ENCODE measurements around the gene KIAA0825.
"Not testable (repeated sequence)": the region's sequence is repeated elsewhere in the genome, so short reads cannot be mapped to it uniquely, and the experiment has no call there.

The KIAA0825 gene

DNA sequence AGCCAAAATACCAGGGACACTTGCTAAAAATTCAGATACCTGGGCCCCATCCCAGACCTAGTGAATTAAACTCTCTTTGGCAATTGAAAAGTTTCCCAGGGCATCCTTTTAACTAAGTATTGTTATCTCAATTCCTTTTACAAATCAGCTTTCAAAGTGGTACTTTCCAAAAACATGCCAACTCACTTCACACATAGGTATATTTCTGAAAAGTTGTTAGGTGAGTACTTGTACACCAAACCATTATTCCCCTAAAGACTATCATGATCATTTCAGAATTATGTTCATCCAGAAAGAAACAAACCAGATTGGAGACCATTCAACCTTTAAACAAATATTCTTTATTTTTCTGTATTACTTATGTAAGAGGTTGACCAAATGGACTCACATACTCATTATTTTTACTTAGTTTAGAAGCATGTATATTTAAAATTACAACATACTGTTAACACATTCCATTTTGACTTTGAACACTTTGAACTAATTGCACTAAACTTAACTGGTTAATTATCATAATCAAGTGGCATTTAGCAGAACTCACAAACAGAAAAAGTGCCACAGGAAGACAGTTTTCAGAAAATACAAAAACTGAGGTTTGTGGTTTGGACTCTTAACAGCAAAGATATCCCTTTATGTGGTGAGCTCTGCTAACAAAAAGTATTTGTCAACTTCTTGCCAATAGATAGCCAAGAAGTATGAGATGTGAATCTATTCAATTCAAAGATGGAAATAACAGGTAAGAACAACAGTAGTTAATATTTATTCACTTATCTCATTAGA is 40.7 kb downstream of the KIAA0825 start:
- no peak for DNase-seq

DNA sequence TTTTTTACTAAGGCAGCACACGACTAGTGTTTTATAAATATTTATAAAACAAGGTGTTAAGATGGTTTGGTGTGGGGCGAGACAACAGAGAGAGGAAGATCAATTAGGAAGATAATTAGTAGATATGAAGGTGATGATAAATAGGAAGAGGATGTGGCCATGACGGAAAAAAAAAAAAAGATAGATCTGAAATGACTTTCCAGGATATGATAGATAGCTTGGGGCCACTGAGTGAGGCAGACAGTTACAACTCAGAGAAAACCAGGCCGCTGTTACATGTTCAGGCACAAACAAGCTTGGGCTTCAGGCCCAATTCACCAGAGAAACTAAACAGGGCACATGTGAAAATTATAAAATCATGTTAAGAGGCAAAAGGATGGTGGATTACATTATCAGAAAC is 43.2 kb downstream of the KIAA0825 start:
- DNase-seq, result no peak

DNA sequence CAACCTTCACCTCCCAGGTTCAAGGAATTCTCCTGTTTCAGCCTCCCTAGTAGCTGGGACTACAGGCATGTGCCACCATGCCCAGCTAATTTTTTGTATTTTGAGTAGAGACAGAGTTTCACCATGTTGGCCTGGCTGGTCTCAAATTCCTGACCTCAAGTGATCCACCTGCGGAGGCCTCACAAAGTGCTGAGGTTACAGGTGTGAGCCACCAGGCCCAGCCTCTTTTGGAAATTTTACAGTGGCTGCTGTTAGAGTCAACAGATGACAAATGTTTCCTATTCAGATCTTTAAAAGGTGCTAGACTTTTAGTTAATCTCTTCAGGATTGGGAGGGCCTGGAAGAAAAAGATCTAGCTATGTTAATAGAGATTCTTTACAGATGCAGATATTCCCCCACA is 45.1 kb downstream of the KIAA0825 start:
- not testable (repeated sequence) for DNase-seq

DNA sequence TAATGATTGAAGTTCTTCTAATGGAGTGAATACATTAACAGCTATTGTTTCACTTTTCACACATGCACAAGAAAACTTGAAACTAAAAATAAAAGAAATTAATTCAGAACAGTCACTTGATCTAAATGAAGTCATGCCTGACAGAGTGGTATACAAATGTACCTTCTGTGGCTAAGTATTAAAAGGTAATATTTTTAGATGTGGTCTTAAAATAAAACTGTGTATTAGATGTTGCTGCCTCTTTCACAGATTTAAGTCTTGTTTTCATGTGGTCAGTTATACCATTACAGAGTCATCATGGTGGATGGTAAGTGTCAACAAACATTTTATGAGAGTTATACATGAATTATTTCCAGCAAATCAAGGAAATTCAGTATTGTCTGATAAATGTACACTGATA is 47.0 kb downstream of the KIAA0825 start:
- DNase-seq, result no peak

GRCh38 chr5:94564812-94565211 is 53.6 kb downstream of the KIAA0825 start:
- DNase-seq, result no peak

DNA sequence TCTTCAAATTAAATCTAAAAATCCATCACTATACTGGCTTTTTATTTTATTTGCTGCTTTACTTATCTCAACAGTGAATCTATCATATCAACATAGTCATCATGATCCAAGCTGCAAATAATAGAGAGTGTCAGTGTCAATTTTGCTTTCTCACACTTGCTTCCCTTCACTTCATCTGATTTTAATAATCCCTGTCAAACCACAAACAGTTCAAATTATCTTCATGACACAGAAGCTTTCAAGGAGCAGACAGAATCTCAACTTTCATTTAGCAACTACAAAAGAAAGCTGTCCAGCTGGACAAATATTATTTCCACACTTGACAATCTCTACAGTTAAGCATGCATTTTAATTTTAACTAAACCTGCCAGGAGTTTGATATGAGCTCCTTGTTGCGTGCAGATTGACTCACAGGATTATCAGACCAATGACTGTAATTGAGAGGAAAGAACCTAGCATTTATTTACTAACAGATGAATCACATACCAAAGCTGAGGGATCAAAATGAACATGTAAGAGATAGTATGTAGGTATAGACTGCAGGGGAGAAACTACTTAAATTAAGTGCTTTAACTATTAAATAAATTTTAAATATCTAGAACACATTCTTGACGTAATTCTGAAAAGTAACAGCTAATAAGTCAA is 56.0 kb downstream of the KIAA0825 start:
- DNase-seq, result no peak

- DNase-seq, result no peak
Observed at GRCh38 chr5:94558028-94558427, 60.4 kb downstream of the KIAA0825 start.

- no peak for DNase-seq
Observed at GRCh38 chr5:94551858-94552257, 66.5 kb downstream of the KIAA0825 start.

DNA sequence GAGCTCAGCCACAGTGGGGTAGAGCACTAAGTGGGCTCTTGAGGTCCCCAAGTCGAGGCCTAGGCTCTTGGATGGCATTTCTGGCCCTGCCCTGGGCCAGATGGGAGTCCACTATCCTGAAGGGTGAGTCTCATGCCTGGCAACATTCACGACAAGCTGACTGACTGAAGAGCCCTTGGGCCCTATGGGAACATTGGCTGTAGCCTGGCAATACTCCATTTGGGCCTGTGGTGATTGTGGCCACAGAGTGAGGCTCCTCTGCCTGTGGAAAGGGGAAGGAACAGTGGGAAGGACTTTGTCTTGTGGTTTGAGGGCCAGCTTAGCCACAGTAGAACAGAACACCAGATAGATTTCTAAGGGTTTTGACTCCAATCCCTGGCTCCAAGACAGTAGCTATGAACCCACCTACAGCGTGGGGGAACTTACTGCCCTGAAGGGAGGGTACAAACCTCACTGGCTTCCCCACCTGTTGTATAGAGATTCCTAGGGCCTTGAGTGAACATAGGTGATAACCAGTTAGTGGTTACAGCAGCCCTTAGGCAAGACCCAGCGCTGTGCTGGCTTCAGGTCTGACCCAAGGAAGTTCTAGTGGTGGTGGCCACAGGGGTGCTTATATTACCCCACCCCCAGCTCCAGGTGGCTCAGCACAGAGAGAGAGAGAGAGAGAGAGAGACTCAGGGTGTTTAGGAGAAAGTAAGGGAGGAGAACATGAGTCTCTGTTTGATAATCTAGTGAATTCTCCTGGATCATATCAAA is 72.4 kb downstream of the KIAA0825 start:
- DNase-seq, result no peak

- no peak for DNase-seq
Observed at GRCh38 chr5:94544875-94545547, 73.4 kb downstream of the KIAA0825 start.

- DNase-seq, result no peak
Observed at GRCh38 chr5:94544031-94544650, 74.3 kb downstream of the KIAA0825 start.

DNA sequence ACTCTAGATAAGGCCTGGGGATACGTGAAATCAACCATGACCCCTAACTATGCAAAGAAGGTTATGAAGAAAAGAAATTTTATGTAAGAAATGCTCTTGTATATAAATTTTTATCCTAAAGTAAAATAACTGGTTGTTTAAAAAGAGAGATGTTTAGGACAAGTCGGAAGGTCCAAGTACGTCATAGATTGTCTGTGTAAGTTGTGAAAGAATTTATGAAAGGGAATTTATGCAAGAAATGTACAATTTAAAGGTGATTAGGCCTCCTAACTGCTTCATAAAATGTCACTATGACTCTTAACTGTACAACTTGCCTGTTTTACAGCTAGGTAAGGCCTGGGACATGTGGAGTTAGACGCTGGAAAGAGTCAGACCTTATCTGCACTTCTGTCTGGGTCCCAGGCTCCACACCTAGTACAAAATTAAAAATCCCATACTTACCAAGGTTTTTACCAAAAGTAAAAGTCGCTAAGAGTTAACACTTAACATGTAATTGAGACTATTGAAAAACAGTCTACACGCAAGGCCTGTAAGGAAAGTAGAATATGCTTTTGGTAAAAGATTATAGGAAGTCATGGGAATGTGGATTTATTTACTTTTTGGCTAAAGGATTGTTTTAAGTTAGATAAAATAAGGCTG is 77.4 kb downstream of the KIAA0825 start:
- no peak for DNase-seq

DNA sequence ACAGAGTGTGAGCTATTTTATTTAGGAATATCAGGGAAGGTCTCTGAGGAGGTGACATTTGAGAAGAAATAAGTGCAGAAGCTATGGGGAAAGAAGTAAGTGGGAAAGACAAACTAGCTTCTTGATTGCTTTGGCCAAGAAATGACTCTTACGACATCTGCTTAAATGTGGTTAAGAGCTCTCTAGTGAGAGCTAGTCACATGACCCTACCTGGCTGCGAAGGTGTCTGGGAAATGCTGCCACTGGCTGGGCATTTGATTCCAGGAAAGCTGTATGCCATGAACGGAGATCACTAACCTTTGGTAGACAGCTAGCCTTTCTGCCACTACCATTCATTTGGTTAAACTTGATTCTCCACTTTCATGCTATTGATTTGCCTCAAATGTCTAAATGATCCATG is 80.1 kb downstream of the KIAA0825 start:
- no peak for DNase-seq

DNA sequence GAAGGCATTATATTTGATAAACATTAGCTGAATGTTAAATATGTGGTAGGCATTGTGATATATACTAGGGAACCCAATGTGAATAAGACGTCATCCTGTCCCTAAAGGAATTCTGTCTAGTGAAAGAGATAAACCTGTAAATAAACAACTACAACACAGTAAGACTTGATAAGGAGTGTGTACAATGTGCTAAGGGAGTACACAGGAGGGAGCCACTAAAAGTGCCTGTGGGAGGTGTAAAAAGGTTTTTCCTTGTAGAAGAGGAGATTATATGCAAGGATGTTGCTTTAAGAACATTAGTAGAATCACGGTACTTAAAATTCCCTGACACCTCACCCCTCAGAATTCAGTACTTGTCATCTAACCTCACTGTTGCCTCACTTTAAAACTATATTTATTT is 91.7 kb downstream of the KIAA0825 start:
- no peak for DNase-seq

GRCh38 chr5:94524841-94525697 is 93.3 kb downstream of the KIAA0825 start:
- no peak for DNase-seq

GRCh38 chr5:94523018-94523417 is 95.4 kb downstream of the KIAA0825 start:
- no peak for DNase-seq

DNA sequence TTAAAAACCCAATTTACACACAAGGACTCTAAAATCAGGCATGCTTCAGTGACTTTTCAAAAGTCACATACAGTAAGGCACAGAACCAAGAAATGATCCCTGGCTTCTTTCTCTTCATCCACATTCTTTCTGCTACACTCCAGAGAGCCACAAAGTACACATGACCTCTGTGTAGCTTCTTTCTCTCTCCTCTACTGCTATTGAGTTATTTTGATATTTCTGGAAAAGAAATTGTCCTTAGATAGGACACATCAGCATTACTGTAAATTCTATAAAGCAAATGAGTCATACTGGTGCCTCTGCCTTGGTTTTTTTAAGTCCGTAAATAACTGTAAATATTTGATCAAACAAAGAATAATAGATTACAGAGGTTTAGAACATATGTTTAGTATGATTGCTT is 96.3 kb downstream of the KIAA0825 start:
- no peak for DNase-seq

DNA sequence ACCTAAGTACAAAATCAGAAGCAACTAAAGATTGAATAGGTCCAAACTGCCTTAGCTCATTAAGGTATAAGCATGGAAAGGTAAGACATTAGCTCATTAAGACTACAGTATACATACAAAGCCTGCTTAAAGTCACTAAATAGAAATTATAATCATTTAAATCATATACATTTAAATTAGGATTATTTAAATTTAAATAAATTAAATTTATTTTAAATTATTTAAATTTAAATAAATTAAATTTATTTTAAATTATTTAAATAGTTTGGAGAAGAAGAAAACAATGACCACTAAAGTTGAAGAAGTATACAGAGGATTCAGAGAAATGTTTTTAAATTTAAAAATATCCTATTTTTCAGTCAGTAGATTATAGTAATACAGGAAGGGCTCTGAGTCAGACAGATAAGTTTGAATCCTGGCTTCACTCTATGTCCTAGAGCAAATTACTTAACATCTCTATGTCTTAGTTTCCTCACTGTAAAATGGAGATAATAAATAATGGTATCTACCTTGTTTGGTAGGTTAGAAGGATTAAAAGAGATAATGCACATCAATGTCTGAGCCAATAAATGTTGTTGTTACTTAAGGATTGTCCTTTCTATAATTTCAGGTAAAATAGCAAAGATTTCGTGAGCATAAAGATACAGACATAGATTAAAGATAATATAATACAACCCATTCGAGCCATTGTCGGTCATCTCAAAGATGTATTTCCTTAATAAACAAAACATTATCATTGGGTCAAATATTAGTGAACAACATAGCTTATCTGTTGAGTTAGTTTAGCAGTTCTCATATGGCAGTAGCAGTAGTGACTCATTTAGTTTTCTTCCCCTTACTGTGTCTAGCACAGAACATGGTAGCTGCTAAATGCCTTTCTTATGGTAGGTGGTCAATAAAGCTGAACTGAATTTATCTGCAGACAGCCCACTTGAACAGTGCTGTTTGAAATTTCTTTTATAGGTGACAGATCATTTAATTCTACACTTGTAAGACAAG is 100.6 kb downstream of the KIAA0825 start:
- no peak for DNase-seq

GRCh38 chr5:94516148-94516547 is 102.3 kb downstream of the KIAA0825 start:
- DNase-seq, result no peak

Measured in stimulated activated CD8-positive, alpha-beta memory T cell treated with anti-CD3 and anti-CD28 coated beads, Interleukin-4, amount 100 ng/mL, for 48 hours (primary cell).